K562 (cell line): ENCODE measurements around the gene SMIM17.

Experiments
- EHMT2 ChIP-seq: fragments of 450-650 bp; IDR thresholded peaks from 2 replicates; pipeline ENCODE4 v1.6.1; 2018; ENCODE audit warnings: antibody characterized with exemption
- EZH2 ChIP-seq: IDR thresholded peaks from 2 replicates; pipeline ENCODE4 v1.6.1; 2012; ENCODE audit warnings: low read depth, mild to moderate bottlenecking, inconsistent platforms, low read length, borderline replicate concordance
- HSF4 ChIP-seq: fragments of 250-450 bp; sonication (Bioruptor Pico); IDR thresholded peaks from 2 replicates; pipeline ENCODE4 v2.1.2; 2022; ENCODE audit warnings: mild to moderate bottlenecking, moderate library complexity, borderline replicate concordance
- RAD21 ChIP-seq, 2 experiments: fragments of 250-450 bp in 1 of 2; fragments of 450-650 bp in 1 of 2; sonication (Bioruptor Pico) in 1 of 2; formaldehyde crosslinking in 1 of 2; IDR thresholded peaks in 1 of 2; conservative IDR thresholded peaks in 1 of 2; 2 replicates each; pipeline versions ENCODE4 v1.4.0 to v1.8.0; 2020 to 2022; ENCODE audit warnings: mild to moderate bottlenecking in 2 of 2, moderate library complexity in 1 of 2
- RERE ChIP-seq: sonication (generic); formaldehyde crosslinking; IDR thresholded peaks from 2 replicates; pipeline ENCODE4 v1.8.0; 2023; ENCODE audit warnings: missing genetic modification reagents, mild to moderate bottlenecking, borderline replicate concordance
- TF ChIP-seq, protein P1 (sequence below), 3 experiments: IDR thresholded peaks in 2 of 3; conservative IDR thresholded peaks in 1 of 3; 2 replicates each; pipeline ENCODE4 v1.5.1; 2011 to 2012; ENCODE audit warnings: low read length in 3 of 3, mild to moderate bottlenecking in 3 of 3, control low read depth in 2 of 3, improper control_type of control experiment in 1 of 3, inconsistent platforms in 1 of 3, low read depth in 1 of 3, mixed read lengths in 1 of 3, moderate library complexity in 1 of 3; ENCODE audit not compliant: insufficient read depth in 2 of 3

GRCh38 chr19:56661248-56661647 lies 18.3 kb downstream of the SMIM17 start:
- TF ChIP-seq EHMT2, result no peak
- TF ChIP-seq, protein P1, sequence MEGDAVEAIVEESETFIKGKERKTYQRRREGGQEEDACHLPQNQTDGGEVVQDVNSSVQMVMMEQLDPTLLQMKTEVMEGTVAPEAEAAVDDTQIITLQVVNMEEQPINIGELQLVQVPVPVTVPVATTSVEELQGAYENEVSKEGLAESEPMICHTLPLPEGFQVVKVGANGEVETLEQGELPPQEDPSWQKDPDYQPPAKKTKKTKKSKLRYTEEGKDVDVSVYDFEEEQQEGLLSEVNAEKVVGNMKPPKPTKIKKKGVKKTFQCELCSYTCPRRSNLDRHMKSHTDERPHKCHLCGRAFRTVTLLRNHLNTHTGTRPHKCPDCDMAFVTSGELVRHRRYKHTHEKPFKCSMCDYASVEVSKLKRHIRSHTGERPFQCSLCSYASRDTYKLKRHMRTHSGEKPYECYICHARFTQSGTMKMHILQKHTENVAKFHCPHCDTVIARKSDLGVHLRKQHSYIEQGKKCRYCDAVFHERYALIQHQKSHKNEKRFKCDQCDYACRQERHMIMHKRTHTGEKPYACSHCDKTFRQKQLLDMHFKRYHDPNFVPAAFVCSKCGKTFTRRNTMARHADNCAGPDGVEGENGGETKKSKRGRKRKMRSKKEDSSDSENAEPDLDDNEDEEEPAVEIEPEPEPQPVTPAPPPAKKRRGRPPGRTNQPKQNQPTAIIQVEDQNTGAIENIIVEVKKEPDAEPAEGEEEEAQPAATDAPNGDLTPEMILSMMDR (IDR thresholded peaks at IDR 0.05 in 2 of 3, conservative IDR thresholded peaks at IDR 0.05 in 1 of 3; ENCODE audit: insufficient read depth in 2 of 3, low read depth in 1 of 3, low read length in 3 of 3), result no peak
- TF ChIP-seq EZH2, result no peak
- no peak for TF ChIP-seq RERE (CRISPR knock-in tag)
- no peak for TF ChIP-seq HSF4 (CRISPR knock-in tag)
- TF ChIP-seq RAD21 (CRISPR knock-in tag; conservative IDR thresholded peaks at IDR 0.05 in 1 of 2, IDR thresholded peaks at IDR 0.05 in 1 of 2), result no peak
